C4-2B (cell line): Measurements from ENCODE around the gene CALML5.

Experiments
- CTCF ChIP-seq: fragments of 450-650 bp; conservative IDR thresholded peaks from 2 replicates; pipeline ENCODE4 v1.5.1; 2017; ENCODE audit warnings: mild to moderate bottlenecking
- ZFX ChIP-seq: fragments of 450-650 bp; IDR thresholded peaks from 2 replicates; pipeline ENCODE4 v1.6.1; 2017

DNA sequence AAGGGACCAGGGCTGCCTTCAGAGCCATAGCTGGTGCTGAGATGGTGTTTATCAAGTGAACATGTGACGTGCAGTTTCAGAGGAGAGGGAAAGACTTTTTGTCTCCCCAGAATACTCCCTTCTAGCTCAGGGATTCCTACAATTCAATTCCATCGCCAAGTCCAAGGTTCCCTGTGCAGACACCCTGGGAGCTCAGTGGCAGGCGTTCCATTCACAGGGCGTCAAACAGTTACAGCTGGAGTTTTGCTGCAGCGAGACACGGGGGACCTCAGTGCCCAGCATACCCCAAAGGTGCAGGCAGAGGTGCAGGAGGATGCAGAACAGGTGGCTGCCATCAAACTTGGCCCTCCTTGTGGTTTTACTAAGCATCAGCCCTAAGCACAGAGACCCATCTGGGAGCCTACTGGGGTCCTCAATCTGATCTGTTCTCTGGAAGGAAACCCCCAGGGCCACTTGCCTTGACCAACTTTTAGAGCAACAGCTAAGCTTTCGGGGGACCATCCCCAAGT is 846 bp upstream of the CALML5 start:
- TF ChIP-seq CTCF (no peak), ZFX (no peak)
